HFF-Myc (cell line): Measurements from ENCODE around the gene AP4S1.
"Not testable (repeated sequence)": the region's sequence is repeated elsewhere in the genome, so short reads cannot be mapped to it uniquely, and the experiment has no call there.

ENCODE experiments used
- DNase-seq: peaks from one replicate; pipeline ENCODE4 v3.0.0-alpha.2; 2011; ENCODE audit warnings: low read depth; ENCODE audit errors: extremely low read depth
- H3K4me3 ChIP-seq: replicated peaks from 2 replicates; pipeline ENCODE4 v1.5.1; 2011; ENCODE audit warnings: low read depth, mild to moderate bottlenecking, control low read depth, low read length
- TF ChIP-seq, protein P1 (sequence below): IDR thresholded peaks from 2 replicates; pipeline ENCODE4 v1.5.1; 2012; ENCODE audit warnings: mild to moderate bottlenecking, low read depth, low read length, control low read depth; ENCODE audit errors: missing control alignments

Gene AP4S1

GRCh38 chr14:31003284-31003683 is 22.2 kb upstream of the AP4S1 start:
- no peak for DNase-seq
- H3K4me3 ChIP-seq: no peak overlapping the region
- TF ChIP-seq, protein P1, sequence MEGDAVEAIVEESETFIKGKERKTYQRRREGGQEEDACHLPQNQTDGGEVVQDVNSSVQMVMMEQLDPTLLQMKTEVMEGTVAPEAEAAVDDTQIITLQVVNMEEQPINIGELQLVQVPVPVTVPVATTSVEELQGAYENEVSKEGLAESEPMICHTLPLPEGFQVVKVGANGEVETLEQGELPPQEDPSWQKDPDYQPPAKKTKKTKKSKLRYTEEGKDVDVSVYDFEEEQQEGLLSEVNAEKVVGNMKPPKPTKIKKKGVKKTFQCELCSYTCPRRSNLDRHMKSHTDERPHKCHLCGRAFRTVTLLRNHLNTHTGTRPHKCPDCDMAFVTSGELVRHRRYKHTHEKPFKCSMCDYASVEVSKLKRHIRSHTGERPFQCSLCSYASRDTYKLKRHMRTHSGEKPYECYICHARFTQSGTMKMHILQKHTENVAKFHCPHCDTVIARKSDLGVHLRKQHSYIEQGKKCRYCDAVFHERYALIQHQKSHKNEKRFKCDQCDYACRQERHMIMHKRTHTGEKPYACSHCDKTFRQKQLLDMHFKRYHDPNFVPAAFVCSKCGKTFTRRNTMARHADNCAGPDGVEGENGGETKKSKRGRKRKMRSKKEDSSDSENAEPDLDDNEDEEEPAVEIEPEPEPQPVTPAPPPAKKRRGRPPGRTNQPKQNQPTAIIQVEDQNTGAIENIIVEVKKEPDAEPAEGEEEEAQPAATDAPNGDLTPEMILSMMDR: no peak

- DNase-seq, H3K4me3 ChIP-seq: not testable (repeated sequence)
Observed at GRCh38 chr14:31004007-31004406, 21.4 kb upstream of the AP4S1 start.

- TF ChIP-seq, protein P1: no peak
Observed at GRCh38 chr14:31006703-31007102, 18.7 kb upstream of the AP4S1 start.

DNA sequence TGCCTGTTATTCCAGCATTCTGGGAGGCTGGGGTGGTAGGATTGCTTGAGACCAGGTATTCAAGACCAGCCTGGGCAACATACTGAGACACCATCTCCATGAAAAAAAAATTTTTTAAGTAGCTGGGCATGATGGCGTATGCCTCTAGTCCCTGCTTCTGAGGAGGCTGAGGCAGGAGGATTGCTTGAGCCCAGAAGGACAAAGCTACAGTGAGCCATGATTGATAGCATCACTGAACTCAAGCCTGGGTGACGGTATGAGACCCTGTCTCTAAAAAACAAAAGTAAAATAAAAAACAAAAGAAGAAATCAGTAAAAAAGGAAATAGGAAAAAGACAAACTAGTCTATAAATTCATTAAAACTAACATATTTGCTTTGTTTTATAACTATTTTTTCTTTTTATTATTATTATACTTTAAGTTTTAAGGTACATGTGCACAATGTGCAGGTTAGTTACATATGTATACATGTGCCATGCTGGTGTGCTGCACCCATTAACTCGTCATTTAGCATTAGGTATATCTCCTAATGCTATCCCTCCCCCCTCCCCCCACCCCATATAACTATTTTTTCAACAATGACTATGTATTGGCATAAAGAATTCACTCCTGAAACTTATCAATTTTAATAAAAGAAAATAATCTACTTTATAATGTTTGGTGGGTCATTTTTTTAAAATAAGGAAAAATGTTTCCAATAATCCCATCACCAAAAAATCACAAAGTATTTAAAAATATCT is 15.4 kb upstream of the AP4S1 start:
- DNase-seq: no peak
- TF ChIP-seq, protein P1: no peak
- H3K4me3 ChIP-seq: no peak overlapping the region

More at GRCh38 chr14:31006703-31007102, 18.7 kb upstream of the AP4S1 start:
- no peak overlapping the region for H3K4me3 ChIP-seq
- DNase-seq: no peak

DNA sequence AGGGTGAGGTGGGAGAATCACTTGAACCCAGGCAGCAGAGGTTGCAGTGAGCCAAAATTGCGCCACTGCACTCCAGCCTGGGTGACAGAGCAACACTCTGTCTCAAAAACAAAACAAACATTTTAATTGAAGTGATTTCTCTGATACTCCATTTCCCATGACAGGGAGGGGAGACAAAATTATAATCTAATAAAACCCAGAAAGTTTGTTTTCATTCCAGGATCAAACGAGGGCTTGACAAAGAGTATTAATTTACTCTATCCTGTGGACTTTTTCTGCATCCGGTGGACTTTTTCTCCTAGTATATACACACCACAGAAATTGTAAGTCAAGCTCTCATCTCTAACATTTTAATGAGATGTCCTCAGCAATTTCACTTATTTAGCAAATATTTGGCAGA is 14.5 kb upstream of the AP4S1 start:
- DNase-seq: no peak
- TF ChIP-seq, protein P1: no peak
- no peak overlapping the region for H3K4me3 ChIP-seq

- H3K4me3 ChIP-seq: no peak overlapping the region
- TF ChIP-seq, protein P1: no peak
- DNase-seq: no peak
Observed at GRCh38 chr14:31013841-31014240, 11.6 kb upstream of the AP4S1 start.

DNA sequence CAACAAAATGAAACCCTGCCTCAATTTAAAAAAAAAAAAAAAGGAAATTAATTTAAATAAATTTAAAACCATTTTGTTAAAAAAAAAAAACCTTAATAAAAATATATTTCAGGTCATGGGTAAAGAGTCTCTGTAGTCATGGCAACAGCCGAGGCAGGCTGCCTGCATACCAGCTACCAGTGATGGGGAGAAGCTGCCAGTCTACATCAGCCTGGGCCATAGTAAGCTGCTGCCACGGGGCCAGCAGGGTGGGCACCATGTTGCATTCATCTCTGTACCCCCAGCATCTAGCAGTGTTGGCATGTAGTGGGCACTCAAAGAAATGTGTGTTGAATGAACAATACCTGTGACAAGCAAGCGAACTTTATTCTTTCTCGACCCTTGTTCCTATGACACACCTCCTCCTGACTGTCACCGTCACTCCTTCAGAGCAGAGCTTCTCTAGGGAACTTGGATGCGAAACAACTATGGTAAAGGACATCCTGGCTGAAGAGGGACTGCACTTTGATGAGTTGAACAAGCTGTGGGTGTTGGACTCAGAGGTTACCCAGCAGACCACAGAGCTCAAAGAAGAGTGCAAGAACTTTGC is 7.3 kb upstream of the AP4S1 start:
- no peak for DNase-seq
- no peak overlapping the region for H3K4me3 ChIP-seq
- TF ChIP-seq, protein P1: no peak
